HEK293 (cell line): ENCODE results near the gene SLX9.

Experiments used
- BCL11A ChIP-seq: fragments of 450-650 bp; formaldehyde crosslinking; IDR thresholded peaks from 2 replicates; pipeline ENCODE4 v1.5.1; 2016; ENCODE audit warnings: low read depth, missing biosample characterization, missing genetic modification characterization
- KLF9 ChIP-seq: fragments of 450-650 bp; formaldehyde crosslinking; IDR thresholded peaks from 2 replicates; pipeline ENCODE4 v1.5.1; 2016; ENCODE audit warnings: missing biosample characterization, missing genetic modification characterization, low read depth
- SCRT2 ChIP-seq: fragments of 450-650 bp; formaldehyde crosslinking; IDR thresholded peaks from 2 replicates; pipeline ENCODE4 v1.5.1; 2016; ENCODE audit warnings: missing biosample characterization, missing genetic modification characterization
- WT1 ChIP-seq: fragments of 450-650 bp; formaldehyde crosslinking; IDR thresholded peaks from 2 replicates; pipeline ENCODE4 v1.5.1; 2016; ENCODE audit warnings: missing biosample characterization, missing genetic modification characterization
- ZBTB8A ChIP-seq: fragments of 450-650 bp; formaldehyde crosslinking; IDR thresholded peaks from 2 replicates; pipeline ENCODE4 v1.5.1; 2016; ENCODE audit warnings: missing biosample characterization, missing genetic modification characterization
- ZNF24 ChIP-seq: fragments of 450-650 bp; formaldehyde crosslinking; IDR thresholded peaks from 2 replicates; pipeline ENCODE4 v1.5.1; 2016; ENCODE audit warnings: missing biosample characterization, missing genetic modification characterization
- ZNF311 ChIP-seq: fragments of 450-650 bp; formaldehyde crosslinking; IDR thresholded peaks from 2 replicates; pipeline ENCODE4 v1.5.1; 2017; ENCODE audit warnings: missing biosample characterization, missing genetic modification characterization, borderline replicate concordance
- ZNF433 ChIP-seq: fragments of 450-650 bp; formaldehyde crosslinking; IDR thresholded peaks from 2 replicates; pipeline ENCODE4 v1.5.1; 2016; ENCODE audit warnings: missing biosample characterization, missing genetic modification characterization, low read depth
- ZNF76 ChIP-seq: fragments of 450-650 bp; formaldehyde crosslinking; IDR thresholded peaks from 2 replicates; pipeline ENCODE4; 2016; ENCODE audit warnings: low read depth, missing biosample characterization, missing genetic modification characterization, borderline replicate concordance
- TF ChIP-seq, protein P1 (sequence below): fragments of 450-650 bp; formaldehyde crosslinking; IDR thresholded peaks from 2 replicates; pipeline ENCODE4 v1.5.1; 2016; ENCODE audit warnings: missing biosample characterization, missing genetic modification characterization
- TF ChIP-seq, protein P2 (sequence below): fragments of 450-650 bp; formaldehyde crosslinking; conservative IDR thresholded peaks from 2 replicates; pipeline ENCODE4 v1.5.1; 2016; ENCODE audit warnings: low read depth, missing biosample characterization, missing genetic modification characterization
- TF ChIP-seq, protein P3 (sequence below): fragments of 450-650 bp; formaldehyde crosslinking; IDR thresholded peaks from 2 replicates; pipeline ENCODE4 v1.5.1; 2016; ENCODE audit warnings: missing biosample characterization, missing genetic modification characterization
- TF ChIP-seq, protein P4 (sequence below): fragments of 450-650 bp; formaldehyde crosslinking; IDR thresholded peaks from 2 replicates; pipeline ENCODE4 v1.5.1; 2016; ENCODE audit warnings: missing biosample characterization, missing genetic modification characterization

DNA sequence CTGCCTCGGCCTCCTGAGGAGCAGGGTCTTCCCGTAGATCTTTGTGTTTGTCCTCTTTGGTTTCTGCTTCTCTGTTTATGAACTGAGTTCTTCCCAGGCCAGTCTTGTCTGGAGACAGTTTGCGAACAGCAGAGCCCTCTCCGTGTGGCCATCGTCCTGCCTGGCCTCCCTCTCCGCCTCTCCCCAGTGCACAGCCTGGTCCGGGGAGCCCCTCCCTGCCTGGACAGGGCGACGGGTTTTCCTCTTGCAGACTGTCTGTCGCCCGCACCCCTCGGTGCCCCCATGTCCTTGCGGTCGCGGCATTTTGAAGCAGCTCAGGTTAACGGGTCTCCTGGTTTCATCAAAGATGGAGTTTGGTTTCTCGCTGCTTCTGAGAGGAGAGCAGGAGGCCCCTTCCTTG, 34.8 kb downstream of the SLX9 start:
- TF ChIP-seq ZNF76 (tag by site-specific recombination) (no peak), WT1 (tag by site-specific recombination) (no peak), SCRT2 (tag by site-specific recombination) (no peak), ZBTB8A (tag by site-specific recombination) (no peak), ZNF311 (tag by site-specific recombination) (no peak), BCL11A (tag by site-specific recombination) (no peak), KLF9 (no peak), ZNF433 (tag by site-specific recombination) (no peak), ZNF24 (no peak)
- TF ChIP-seq, protein P1, sequence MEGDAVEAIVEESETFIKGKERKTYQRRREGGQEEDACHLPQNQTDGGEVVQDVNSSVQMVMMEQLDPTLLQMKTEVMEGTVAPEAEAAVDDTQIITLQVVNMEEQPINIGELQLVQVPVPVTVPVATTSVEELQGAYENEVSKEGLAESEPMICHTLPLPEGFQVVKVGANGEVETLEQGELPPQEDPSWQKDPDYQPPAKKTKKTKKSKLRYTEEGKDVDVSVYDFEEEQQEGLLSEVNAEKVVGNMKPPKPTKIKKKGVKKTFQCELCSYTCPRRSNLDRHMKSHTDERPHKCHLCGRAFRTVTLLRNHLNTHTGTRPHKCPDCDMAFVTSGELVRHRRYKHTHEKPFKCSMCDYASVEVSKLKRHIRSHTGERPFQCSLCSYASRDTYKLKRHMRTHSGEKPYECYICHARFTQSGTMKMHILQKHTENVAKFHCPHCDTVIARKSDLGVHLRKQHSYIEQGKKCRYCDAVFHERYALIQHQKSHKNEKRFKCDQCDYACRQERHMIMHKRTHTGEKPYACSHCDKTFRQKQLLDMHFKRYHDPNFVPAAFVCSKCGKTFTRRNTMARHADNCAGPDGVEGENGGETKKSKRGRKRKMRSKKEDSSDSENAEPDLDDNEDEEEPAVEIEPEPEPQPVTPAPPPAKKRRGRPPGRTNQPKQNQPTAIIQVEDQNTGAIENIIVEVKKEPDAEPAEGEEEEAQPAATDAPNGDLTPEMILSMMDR (tag by site-specific recombination), result no peak
- TF ChIP-seq, protein P2, sequence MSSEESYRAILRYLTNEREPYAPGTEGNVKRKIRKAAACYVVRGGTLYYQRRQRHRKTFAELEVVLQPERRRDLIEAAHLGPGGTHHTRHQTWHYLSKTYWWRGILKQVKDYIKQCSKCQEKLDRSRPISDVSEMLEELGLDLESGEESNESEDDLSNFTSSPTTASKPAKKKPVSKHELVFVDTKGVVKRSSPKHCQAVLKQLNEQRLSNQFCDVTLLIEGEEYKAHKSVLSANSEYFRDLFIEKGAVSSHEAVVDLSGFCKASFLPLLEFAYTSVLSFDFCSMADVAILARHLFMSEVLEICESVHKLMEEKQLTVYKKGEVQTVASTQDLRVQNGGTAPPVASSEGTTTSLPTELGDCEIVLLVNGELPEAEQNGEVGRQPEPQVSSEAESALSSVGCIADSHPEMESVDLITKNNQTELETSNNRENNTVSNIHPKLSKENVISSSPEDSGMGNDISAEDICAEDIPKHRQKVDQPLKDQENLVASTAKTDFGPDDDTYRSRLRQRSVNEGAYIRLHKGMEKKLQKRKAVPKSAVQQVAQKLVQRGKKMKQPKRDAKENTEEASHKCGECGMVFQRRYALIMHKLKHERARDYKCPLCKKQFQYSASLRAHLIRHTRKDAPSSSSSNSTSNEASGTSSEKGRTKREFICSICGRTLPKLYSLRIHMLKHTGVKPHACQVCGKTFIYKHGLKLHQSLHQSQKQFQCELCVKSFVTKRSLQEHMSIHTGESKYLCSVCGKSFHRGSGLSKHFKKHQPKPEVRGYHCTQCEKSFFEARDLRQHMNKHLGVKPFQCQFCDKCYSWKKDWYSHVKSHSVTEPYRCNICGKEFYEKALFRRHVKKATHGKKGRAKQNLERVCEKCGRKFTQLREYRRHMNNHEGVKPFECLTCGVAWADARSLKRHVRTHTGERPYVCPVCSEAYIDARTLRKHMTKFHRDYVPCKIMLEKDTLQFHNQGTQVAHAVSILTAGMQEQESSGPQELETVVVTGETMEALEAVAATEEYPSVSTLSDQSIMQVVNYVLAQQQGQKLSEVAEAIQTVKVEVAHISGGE (tag by site-specific recombination), result no peak
- TF ChIP-seq, protein P3, sequence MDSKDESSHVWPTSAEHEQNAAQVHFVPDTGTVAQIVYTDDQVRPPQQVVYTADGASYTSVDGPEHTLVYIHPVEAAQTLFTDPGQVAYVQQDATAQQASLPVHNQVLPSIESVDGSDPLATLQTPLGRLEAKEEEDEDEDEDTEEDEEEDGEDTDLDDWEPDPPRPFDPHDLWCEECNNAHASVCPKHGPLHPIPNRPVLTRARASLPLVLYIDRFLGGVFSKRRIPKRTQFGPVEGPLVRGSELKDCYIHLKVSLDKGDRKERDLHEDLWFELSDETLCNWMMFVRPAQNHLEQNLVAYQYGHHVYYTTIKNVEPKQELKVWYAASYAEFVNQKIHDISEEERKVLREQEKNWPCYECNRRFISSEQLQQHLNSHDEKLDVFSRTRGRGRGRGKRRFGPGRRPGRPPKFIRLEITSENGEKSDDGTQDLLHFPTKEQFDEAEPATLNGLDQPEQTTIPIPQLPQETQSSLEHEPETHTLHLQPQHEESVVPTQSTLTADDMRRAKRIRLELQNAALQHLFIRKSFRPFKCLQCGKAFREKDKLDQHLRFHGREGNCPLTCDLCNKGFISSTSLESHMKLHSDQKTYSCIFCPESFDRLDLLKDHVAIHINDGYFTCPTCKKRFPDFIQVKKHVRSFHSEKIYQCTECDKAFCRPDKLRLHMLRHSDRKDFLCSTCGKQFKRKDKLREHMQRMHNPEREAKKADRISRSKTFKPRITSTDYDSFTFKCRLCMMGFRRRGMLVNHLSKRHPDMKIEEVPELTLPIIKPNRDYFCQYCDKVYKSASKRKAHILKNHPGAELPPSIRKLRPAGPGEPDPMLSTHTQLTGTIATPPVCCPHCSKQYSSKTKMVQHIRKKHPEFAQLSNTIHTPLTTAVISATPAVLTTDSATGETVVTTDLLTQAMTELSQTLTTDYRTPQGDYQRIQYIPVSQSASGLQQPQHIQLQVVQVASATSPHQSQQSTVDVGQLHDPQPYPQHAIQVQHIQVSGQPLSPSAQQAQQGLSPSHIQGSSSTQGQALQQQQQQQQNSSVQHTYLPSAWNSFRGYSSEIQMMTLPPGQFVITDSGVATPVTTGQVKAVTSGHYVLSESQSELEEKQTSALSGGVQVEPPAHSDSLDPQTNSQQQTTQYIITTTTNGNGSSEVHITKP, result no peak
- TF ChIP-seq, protein P4, sequence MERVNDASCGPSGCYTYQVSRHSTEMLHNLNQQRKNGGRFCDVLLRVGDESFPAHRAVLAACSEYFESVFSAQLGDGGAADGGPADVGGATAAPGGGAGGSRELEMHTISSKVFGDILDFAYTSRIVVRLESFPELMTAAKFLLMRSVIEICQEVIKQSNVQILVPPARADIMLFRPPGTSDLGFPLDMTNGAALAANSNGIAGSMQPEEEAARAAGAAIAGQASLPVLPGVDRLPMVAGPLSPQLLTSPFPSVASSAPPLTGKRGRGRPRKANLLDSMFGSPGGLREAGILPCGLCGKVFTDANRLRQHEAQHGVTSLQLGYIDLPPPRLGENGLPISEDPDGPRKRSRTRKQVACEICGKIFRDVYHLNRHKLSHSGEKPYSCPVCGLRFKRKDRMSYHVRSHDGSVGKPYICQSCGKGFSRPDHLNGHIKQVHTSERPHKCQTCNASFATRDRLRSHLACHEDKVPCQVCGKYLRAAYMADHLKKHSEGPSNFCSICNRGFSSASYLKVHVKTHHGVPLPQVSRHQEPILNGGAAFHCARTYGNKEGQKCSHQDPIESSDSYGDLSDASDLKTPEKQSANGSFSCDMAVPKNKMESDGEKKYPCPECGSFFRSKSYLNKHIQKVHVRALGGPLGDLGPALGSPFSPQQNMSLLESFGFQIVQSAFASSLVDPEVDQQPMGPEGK, result no peak
